Fibroblast of lung (primary cell): ENCODE results near the gene SLFN12L. TPM values are rescaled to one million over a fixed set of nuclear protein-coding genes. Genes with fewer than 3 reads are reported as not detected.

Source experiments
- DNase-seq, 2 donors: peaks; one replicate each; pipeline versions ENCODE4 v3.0.0 to v3.0.0-alpha.2; 2010; ENCODE audit warnings: low read depth in 2 of 2
- H2AFZ ChIP-seq: 2 replicates; pipeline ENCODE4 v1.5.1; 2012; ENCODE audit warnings: low read length, control low read depth, inconsistent platforms
- H3K27ac ChIP-seq: 2 replicates; pipeline ENCODE4 v1.5.1; 2011; ENCODE audit warnings: low read length, control low read depth; ENCODE audit not compliant: insufficient read depth
- H3K27me3 ChIP-seq: 2 replicates; pipeline ENCODE4 v1.5.1; 2011; ENCODE audit warnings: mild to moderate bottlenecking, low read length; ENCODE audit not compliant: control insufficient read depth, insufficient read depth
- H3K36me3 ChIP-seq: 2 replicates; pipeline ENCODE4 v1.5.1; 2011; ENCODE audit warnings: low read length; ENCODE audit not compliant: control insufficient read depth, insufficient read depth
- H3K4me1 ChIP-seq: 2 replicates; pipeline ENCODE4 v1.5.1; 2011; ENCODE audit warnings: low read length; ENCODE audit not compliant: control insufficient read depth, insufficient read depth; ENCODE audit errors: extremely low read depth
- H3K4me2 ChIP-seq: 2 replicates; pipeline ENCODE4 v1.5.1; 2011; ENCODE audit warnings: low read length, control low read depth; ENCODE audit not compliant: insufficient read depth; ENCODE audit errors: extremely low read depth
- H3K4me3 ChIP-seq, 4 experiments: fragments of 200-600 bp in 1 of 4; sonication (generic) in 1 of 4; replicated peaks in 1 of 4; 2 replicates each; pipeline ENCODE4 v1.5.1; 2011 to 2016; ENCODE audit warnings: low read length in 4 of 4, low read depth in 3 of 4, mild to moderate bottlenecking in 3 of 4, control low read depth in 2 of 4, inconsistent platforms in 1 of 4, mixed read lengths in 1 of 4; ENCODE audit not compliant: insufficient read depth in 1 of 4; ENCODE audit errors: control extremely low read depth in 1 of 4
- H3K79me2 ChIP-seq: 2 replicates; pipeline ENCODE4 v1.5.1; 2012; ENCODE audit warnings: mild to moderate bottlenecking, low read length, inconsistent platforms; ENCODE audit not compliant: control insufficient read depth, insufficient read depth
- H3K9ac ChIP-seq: 2 replicates; pipeline ENCODE4 v1.5.1; 2011; ENCODE audit warnings: mild to moderate bottlenecking, low read length, control low read depth; ENCODE audit not compliant: insufficient read depth
- H3K9me3 ChIP-seq: 2 replicates; pipeline ENCODE4 v1.5.1; 2012; ENCODE audit warnings: low read depth, low read length; ENCODE audit not compliant: control insufficient read depth, insufficient read depth
- H4K20me1 ChIP-seq: 2 replicates; pipeline ENCODE4 v1.5.1; 2011; ENCODE audit warnings: low read length; ENCODE audit not compliant: control insufficient read depth, insufficient read depth; ENCODE audit errors: extremely low read depth
- EZH2 ChIP-seq: IDR thresholded peaks from 2 replicates; pipeline ENCODE4 v1.5.1; 2012; ENCODE audit warnings: low read length, control low read depth, mild to moderate bottlenecking; ENCODE audit errors: missing control alignments
- polyA plus RNA-seq, 2 donors: library from polyadenylated mRNA; depleted of rRNA in 1 of 2; stranded (reverse) in 1 of 2; unstranded in 1 of 2; fragments of >200 nt; gene quantifications; 2 replicates each; pipeline ENCODE4 v1.2.1, GENCODE V29; 2011 to 2012; ENCODE audit warnings: missing spikeins in 1 of 2
- total RNA-seq: library from RNA; depleted of rRNA; stranded (reverse); fragments of >200 nt; gene quantifications from 2 replicates; pipeline ENCODE4 v1.2.1, GENCODE V29; 2014
- TF ChIP-seq, protein P1 (sequence below), 2 donors: IDR thresholded peaks in 1 of 2; conservative IDR thresholded peaks in 1 of 2; 1 replicate in 1 of 2; 2 replicates in 1 of 2; pipeline ENCODE4 v1.5.1; 2011 to 2012; ENCODE audit warnings: low read length in 2 of 2, control low read depth in 1 of 2, inconsistent platforms in 1 of 2, low read depth in 1 of 2, mild to moderate bottlenecking in 1 of 2

Gene SLFN12L
- total and polyA plus RNA-seq, 2 donors (not counting 1 experiment from before 2014, with no cell fraction given), result 0.09 to 0.17 TPM

- Histone ChIP-seq H3K4me3 (peak overlapping the region; percentile 51 to 85 (median 70)), H3K36me3 (no peaks in the 10 kb centered on the region), H3K9ac (peak overlapping the region; percentile 69), H3K79me2 (peaks cover 37% of the 10 kb centered on the region), H4K20me1 (no peaks in the 10 kb centered on the region), H3K27me3 (no peaks in the 10 kb centered on the region), H3K4me1 (peaks cover 2% of the 10 kb centered on the region), H3K9me3 (no peaks in the 10 kb centered on the region), H3K27ac (peak overlapping the region; percentile 89), H2AFZ (peak overlapping the region; percentile 53), H3K4me2 (peak overlapping the region; percentile 67)
- DNase-seq, result peak; percentile 99 to 100
- TF ChIP-seq, protein P1, sequence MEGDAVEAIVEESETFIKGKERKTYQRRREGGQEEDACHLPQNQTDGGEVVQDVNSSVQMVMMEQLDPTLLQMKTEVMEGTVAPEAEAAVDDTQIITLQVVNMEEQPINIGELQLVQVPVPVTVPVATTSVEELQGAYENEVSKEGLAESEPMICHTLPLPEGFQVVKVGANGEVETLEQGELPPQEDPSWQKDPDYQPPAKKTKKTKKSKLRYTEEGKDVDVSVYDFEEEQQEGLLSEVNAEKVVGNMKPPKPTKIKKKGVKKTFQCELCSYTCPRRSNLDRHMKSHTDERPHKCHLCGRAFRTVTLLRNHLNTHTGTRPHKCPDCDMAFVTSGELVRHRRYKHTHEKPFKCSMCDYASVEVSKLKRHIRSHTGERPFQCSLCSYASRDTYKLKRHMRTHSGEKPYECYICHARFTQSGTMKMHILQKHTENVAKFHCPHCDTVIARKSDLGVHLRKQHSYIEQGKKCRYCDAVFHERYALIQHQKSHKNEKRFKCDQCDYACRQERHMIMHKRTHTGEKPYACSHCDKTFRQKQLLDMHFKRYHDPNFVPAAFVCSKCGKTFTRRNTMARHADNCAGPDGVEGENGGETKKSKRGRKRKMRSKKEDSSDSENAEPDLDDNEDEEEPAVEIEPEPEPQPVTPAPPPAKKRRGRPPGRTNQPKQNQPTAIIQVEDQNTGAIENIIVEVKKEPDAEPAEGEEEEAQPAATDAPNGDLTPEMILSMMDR (conservative IDR thresholded peaks at IDR 0.05 in 1 of 2, IDR thresholded peaks at IDR 0.05 in 1 of 2; ENCODE audit: low read depth in 1 of 2, low read length in 2 of 2), result peak; percentile 28 to 42
- TF ChIP-seq EZH2, result no peak
Measured at GRCh38 chr17:35433075-35433894, 104.2 kb downstream of the SLFN12L start.

DNA sequence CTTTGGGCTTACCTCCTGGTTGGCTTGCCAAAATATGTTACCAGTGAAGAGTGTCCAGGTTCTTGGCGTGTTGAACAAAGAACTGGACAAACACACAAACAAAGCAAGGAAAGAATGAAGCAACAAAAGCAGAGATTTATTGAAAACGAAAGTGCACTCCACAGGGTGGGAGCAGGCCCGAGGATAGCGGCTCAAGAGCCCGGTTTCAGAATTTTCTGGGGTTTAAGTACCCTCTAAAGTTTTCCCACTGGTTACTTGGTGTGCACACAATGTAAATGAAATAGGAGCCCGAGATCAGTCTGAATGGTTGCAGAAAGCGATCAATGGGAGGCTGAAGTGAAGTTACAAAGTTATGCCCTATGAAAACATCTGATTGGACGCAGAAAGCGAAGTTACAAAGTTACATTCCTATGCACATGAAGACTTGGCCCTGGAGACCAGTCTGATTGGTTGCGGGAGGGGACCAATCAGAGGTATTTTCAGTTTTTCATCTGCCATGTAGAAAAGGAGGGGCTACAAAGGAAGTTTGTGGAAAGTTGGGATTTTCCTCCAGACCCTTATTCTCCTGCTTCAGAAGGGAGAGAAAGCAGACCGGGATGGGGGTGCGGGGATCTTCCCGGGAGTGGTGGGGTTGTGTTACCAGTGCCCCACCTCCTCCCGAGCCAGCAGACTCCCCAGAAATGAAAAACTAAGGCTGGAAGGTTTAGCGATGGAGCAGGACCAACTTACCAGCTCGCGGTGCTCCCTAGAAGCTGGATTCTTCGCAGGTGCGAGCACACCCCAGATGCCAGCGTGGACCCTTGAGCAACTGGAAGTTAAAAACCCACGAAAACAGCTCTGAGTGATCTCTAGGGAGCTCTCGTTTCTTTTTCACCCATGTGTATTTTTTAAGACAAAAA is 105.1 kb downstream of the SLFN12L start, which contains the start of gene SLFN12:
SLFN12 (minus strand) TSS at position 325 of the 899 bp plus-strand sequence. CDS start 9,472 bp downstream, outside the sequence.
- no peak for TF ChIP-seq EZH2
- TF ChIP-seq, protein P1 (conservative IDR thresholded peaks at IDR 0.05 in 1 of 2, IDR thresholded peaks at IDR 0.05 in 1 of 2; ENCODE audit: low read depth in 1 of 2, low read length in 2 of 2), result no peak
- H3K4me3 ChIP-seq, result peak within 1 kb of the TSS; percentile 51 to 85 (median 70)
- peak within 1 kb of the TSS; percentile 86 for H3K4me2 ChIP-seq
- H3K9me3 ChIP-seq, result no peaks in the 10 kb centered on the region
- H3K27me3 ChIP-seq, result no peaks in the 10 kb centered on the region
- no peaks in the 10 kb centered on the region for H3K36me3 ChIP-seq
- peaks cover 2% of the 10 kb centered on the region for H3K4me1 ChIP-seq
- peak within 1 kb of the TSS; percentile 53 for H2AFZ ChIP-seq
- peaks cover 42% of the 10 kb centered on the region for H3K79me2 ChIP-seq
- peak; percentile 98 for DNase-seq
- H4K20me1 ChIP-seq, result no peaks in the 10 kb centered on the region
- H3K27ac ChIP-seq, result peak within 1 kb of the TSS; percentile 89
- H3K9ac ChIP-seq, result peak within 1 kb of the TSS; percentile 69

GRCh38 chr17:35429702-35430101 is 107.8 kb downstream of the SLFN12L start:
- Histone ChIP-seq H3K79me2 (peaks cover 46% of the 10 kb centered on the region), H3K27ac (no peak overlapping the region)
- TF ChIP-seq, protein P1 (conservative IDR thresholded peaks at IDR 0.05 in 1 of 2, IDR thresholded peaks at IDR 0.05 in 1 of 2; ENCODE audit: low read depth in 1 of 2, low read length in 2 of 2), result no peak
- no peak for TF ChIP-seq EZH2

More at GRCh38 chr17:35429702-35430101, 107.8 kb downstream of the SLFN12L start:
- no peaks in the 10 kb centered on the region for H4K20me1 ChIP-seq
- no peak overlapping the region for H3K4me2 ChIP-seq
- peak overlapping the region in 1 of 4 experiments; percentile 78 for H3K4me3 ChIP-seq
- peaks cover 2% of the 10 kb centered on the region for H3K4me1 ChIP-seq
- H3K9ac ChIP-seq, result no peak overlapping the region
- H3K9me3 ChIP-seq, result no peaks in the 10 kb centered on the region
- H3K27me3 ChIP-seq, result no peaks in the 10 kb centered on the region
- DNase-seq, result no peak
- H2AFZ ChIP-seq, result no peak overlapping the region
- no peaks in the 10 kb centered on the region for H3K36me3 ChIP-seq
